ENCODE results near the gene BST2. TPM values are rescaled to one million over a fixed set of nuclear protein-coding genes. Genes with fewer than 3 reads are reported as not detected.
A peak's percentile ranks its signal among the peaks of the same experiment; 100 is the strongest.

The BST2 gene
- total RNA-seq, 2 experiments from 2014 or later = 16.1 to 16.8 TPM

DNA sequence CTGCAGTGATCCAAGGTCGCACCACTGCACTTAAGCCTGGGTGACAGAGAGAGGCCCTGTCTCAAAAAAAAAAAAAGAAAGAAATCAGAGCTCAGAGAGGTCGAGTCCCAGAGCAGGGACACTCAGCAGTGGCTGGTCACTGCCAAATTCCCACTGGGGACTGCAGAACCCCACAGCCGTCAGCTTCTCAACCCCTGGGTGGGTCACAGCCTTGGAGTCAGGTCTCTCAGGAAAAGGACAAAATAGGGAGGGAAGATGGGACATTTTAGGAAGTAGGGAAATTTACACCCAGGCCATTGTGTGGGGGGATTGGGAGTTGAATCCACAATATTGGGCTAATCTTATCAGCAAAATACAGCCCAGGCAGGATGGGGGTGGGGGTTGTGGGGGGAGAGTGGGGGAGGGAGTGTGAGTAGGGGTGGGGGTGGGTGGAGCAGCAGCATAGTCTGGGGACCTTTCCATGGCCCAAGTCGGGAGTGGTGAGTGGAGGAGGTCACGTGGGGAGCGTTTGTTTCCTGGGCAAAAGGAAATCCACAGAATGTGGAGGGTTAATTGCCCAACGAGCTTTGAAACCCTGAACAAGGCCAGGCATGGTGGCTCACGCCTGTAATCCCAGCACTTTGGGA, 6.4 kb downstream of the BST2 start:
- no peaks in the 10 kb centered on the region for H3K9me3 Mint-ChIP-seq
- Histone ChIP-seq H3K27me3 (ENCODE audit: control insufficient read depth in 1 of 2, insufficient read depth in 2 of 2, low read length in 2 of 2) (no peaks in the 10 kb centered on the region), H3K9me3 (ENCODE audit: control insufficient read depth in 1 of 2, insufficient read depth in 1 of 2, low read length in 2 of 2) (no peaks in the 10 kb centered on the region), H3K36me3 (ENCODE audit: insufficient read depth, low read length) (peaks cover 21% of the 10 kb centered on the region), H3K4me1 (ENCODE audit: insufficient read depth, low read length) (peaks cover 22% of the 10 kb centered on the region), H3K4me3 (ENCODE audit: low read length) (no peak overlapping the region), H3K27ac (ENCODE audit: low read depth in 1 of 2, low read length in 2 of 2) (no peak overlapping the region)
- H3K36me3 Mint-ChIP-seq (ENCODE audit: low read depth) = peaks cover 5% of the 10 kb centered on the region
- H3K27me3 Mint-ChIP-seq = no peaks in the 10 kb centered on the region
- no peak for DNase-seq
- H3K4me3 Mint-ChIP-seq = no peak overlapping the region
- POLR2A ChIA-PET = interaction anchor here (1.7 kb wide), 1 partner anchor 21 kb away, joined by 4 read pairs; the partner anchor contains the start of gene MVB12A
- H3K27ac Mint-ChIP-seq = no peak overlapping the region
- H3K4me1 Mint-ChIP-seq (ENCODE audit: low read depth) = peaks cover 13% of the 10 kb centered on the region
- intact Hi-C loops (cut with DNase I, micrococcal nuclease) = no loop called here
- CTCF ChIA-PET = no interaction called here
- TF ChIP-seq, protein P1, sequence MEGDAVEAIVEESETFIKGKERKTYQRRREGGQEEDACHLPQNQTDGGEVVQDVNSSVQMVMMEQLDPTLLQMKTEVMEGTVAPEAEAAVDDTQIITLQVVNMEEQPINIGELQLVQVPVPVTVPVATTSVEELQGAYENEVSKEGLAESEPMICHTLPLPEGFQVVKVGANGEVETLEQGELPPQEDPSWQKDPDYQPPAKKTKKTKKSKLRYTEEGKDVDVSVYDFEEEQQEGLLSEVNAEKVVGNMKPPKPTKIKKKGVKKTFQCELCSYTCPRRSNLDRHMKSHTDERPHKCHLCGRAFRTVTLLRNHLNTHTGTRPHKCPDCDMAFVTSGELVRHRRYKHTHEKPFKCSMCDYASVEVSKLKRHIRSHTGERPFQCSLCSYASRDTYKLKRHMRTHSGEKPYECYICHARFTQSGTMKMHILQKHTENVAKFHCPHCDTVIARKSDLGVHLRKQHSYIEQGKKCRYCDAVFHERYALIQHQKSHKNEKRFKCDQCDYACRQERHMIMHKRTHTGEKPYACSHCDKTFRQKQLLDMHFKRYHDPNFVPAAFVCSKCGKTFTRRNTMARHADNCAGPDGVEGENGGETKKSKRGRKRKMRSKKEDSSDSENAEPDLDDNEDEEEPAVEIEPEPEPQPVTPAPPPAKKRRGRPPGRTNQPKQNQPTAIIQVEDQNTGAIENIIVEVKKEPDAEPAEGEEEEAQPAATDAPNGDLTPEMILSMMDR (IDR thresholded peaks at IDR 0.05) = no peak
- no peak for ATAC-seq (ENCODE audit: poor library complexity)

DNA sequence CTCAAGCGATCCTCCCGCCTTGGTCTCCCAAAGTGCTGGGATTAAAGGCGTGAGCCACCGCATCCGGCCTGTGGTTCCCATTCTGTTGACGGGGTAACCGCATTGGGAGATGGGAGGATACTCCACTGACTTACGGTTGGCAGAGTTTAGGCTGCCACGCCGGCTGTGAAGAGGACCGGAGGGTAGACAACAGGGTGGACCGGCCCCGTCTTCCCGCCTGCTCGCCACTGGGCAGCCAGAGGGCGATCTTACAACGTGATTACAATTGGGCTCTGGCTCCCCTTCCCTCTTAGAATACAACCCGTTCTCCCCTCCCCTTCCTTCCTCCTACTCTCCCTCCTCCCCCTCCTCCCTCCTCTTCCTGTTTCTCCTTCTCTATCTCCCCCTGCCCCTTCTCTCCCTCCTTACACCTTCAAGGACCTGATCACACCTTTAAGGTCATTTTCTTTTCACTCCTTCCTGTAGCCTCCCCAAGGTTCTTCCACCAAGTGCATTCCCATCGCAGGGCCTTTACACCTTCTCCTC, 10.5 kb downstream of the BST2 start:
- Histone ChIP-seq H3K4me3 (ENCODE audit: low read length) (no peak overlapping the region), H3K27me3 (ENCODE audit: control insufficient read depth in 1 of 2, insufficient read depth in 2 of 2, low read length in 2 of 2) (no peaks in the 10 kb centered on the region), H3K27ac (ENCODE audit: low read depth in 1 of 2, low read length in 2 of 2) (no peak overlapping the region), H3K4me1 (ENCODE audit: insufficient read depth, low read length) (peaks cover 31% of the 10 kb centered on the region), H3K9me3 (ENCODE audit: control insufficient read depth in 1 of 2, insufficient read depth in 1 of 2, low read length in 2 of 2) (no peaks in the 10 kb centered on the region), H3K36me3 (ENCODE audit: insufficient read depth, low read length) (peaks cover 8% of the 10 kb centered on the region)
- ATAC-seq (ENCODE audit: poor library complexity) (no peak), DNase-seq (peak in 13 of 14 experiments; percentile 25 to 86 (median 64))
- no peaks in the 10 kb centered on the region for H3K9me3 Mint-ChIP-seq
- H3K36me3 Mint-ChIP-seq (ENCODE audit: low read depth) = no peaks in the 10 kb centered on the region
- H3K27ac Mint-ChIP-seq = no peak overlapping the region
- ChIA-PET POLR2A (interaction anchor here (0.6 kb wide), 1 partner anchor 9 kb away, joined by 3 read pairs; no protein-coding TSS in a partner anchor), CTCF (interaction anchor here (1.0 kb wide), 1 partner anchor 12 kb away, joined by 3 read pairs; no protein-coding TSS in a partner anchor)
- H3K4me1 Mint-ChIP-seq (ENCODE audit: low read depth) = peaks cover 23% of the 10 kb centered on the region
- TF ChIP-seq, protein P1 (IDR thresholded peaks at IDR 0.05) = no peak
- no peaks in the 10 kb centered on the region for H3K27me3 Mint-ChIP-seq
- no peak overlapping the region for H3K4me3 Mint-ChIP-seq
- intact Hi-C loops (cut with DNase I, micrococcal nuclease) = loop anchor here in 1 of 2 experiments (5.0 kb wide), 1 partner anchor 72 kb away; no protein-coding TSS in a partner anchor

DNA sequence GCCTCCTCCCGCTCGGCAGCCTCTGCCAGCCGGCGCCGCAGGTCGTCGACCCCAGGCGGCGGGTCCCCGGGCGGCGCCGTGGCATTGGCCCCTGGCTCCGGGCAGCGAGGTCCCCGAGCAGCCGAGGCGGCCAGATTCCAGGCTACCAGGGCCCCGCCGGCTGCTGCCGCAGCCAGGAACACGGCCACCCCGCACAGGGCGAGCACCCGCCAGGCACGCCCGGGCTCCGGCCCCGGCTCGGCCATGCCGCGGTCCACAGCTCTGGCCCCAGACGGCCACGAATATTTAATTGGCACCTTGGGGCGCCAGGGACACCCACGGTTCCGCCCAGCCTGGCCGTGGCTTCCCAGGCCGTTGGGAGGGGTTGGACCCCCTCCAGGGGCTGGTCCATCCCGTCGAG, 11.5 kb downstream of the BST2 start, which contains the start of gene CCDC194:
TSS of gene CCDC194 (minus strand) at position 283 of the 400 bp plus-strand sequence. CDS start at position 245, 38 bp downstream.
- Mint-ChIP-seq H3K4me3 (peak within 1 kb of the TSS; percentile 54), H3K4me1 (ENCODE audit: low read depth) (peaks cover 23% of the 10 kb centered on the region), H3K36me3 (ENCODE audit: low read depth) (no peaks in the 10 kb centered on the region), H3K9me3 (no peaks in the 10 kb centered on the region), H3K27ac (no peak within 1 kb of the TSS), H3K27me3 (no peaks in the 10 kb centered on the region)
- DNase-seq = no peak
- Histone ChIP-seq H3K4me1 (ENCODE audit: insufficient read depth, low read length) (peaks cover 32% of the 10 kb centered on the region), H3K27me3 (ENCODE audit: control insufficient read depth in 1 of 2, insufficient read depth in 2 of 2, low read length in 2 of 2) (no peaks in the 10 kb centered on the region), H3K9me3 (ENCODE audit: control insufficient read depth in 1 of 2, insufficient read depth in 1 of 2, low read length in 2 of 2) (no peaks in the 10 kb centered on the region), H3K27ac (ENCODE audit: low read depth in 1 of 2, low read length in 2 of 2) (no peak within 1 kb of the TSS), H3K36me3 (ENCODE audit: insufficient read depth, low read length) (peaks cover 7% of the 10 kb centered on the region), H3K4me3 (ENCODE audit: low read length) (no peak within 1 kb of the TSS)
- ATAC-seq (ENCODE audit: poor library complexity) = no peak
- intact Hi-C loops (cut with DNase I, micrococcal nuclease) = loop anchor here in 1 of 2 experiments (5.0 kb wide), 1 partner anchor 73 kb away; no protein-coding TSS in a partner anchor
- TF ChIP-seq, protein P1 (IDR thresholded peaks at IDR 0.05) = no peak
- ChIA-PET POLR2A (interaction anchor here (1.1 kb wide), 1 partner anchor 11 kb away, joined by 3 read pairs; no protein-coding TSS in a partner anchor), CTCF (no interaction called here)

Measured in CD4-positive, alpha-beta T cell (primary cell).